H9 (cell line): ENCODE measurements around the gene KRT32. TPM values are rescaled to one million over a fixed set of nuclear protein-coding genes. Genes with fewer than 3 reads are reported as not detected.

Experiments
- DNase-seq: peaks from one replicate; pipeline ENCODE4 v3.0.0-alpha.2; 2017
- H2AFZ ChIP-seq: one replicate; pipeline ENCODE4 v1.6.1; 2013; ENCODE audit warnings: mild to moderate bottlenecking, low read length, control low read depth, moderate library complexity
- H2AK5ac ChIP-seq: 2 replicates; pipeline ENCODE4 v1.6.1; 2013; ENCODE audit warnings: low read length, control low read depth, mixed read lengths; ENCODE audit not compliant: insufficient read length
- H2BK120ac ChIP-seq: one replicate; pipeline ENCODE4 v1.6.1; 2013; ENCODE audit warnings: low read depth, mild to moderate bottlenecking, low read length, control low read depth, inconsistent platforms; ENCODE audit not compliant: poor library complexity, severe bottlenecking
- H2BK12ac ChIP-seq: 2 replicates; pipeline ENCODE4 v1.6.1; 2013; ENCODE audit warnings: low read length, control low read depth, mixed read lengths, low read depth; ENCODE audit not compliant: insufficient read length
- H2BK15ac ChIP-seq: 2 replicates; pipeline ENCODE4 v1.6.1; 2013; ENCODE audit warnings: low read depth, low read length, control low read depth
- H2BK20ac ChIP-seq: one replicate; pipeline ENCODE4 v1.6.1; 2013; ENCODE audit warnings: low read depth, mild to moderate bottlenecking, low read length, control low read depth, inconsistent platforms; ENCODE audit not compliant: poor library complexity, severe bottlenecking
- H2BK5ac ChIP-seq: 2 replicates; pipeline ENCODE4 v1.6.1; 2013; ENCODE audit warnings: low read length, control low read depth, mixed read lengths; ENCODE audit not compliant: insufficient read length
- H3K14ac ChIP-seq: 2 replicates; pipeline ENCODE4 v1.6.1; 2013; ENCODE audit warnings: low read length, control low read depth; ENCODE audit not compliant: insufficient read depth
- H3K18ac ChIP-seq: 2 replicates; pipeline ENCODE4 v1.6.1; 2013; ENCODE audit warnings: low read depth, mild to moderate bottlenecking, mixed read lengths, low read length, control low read depth; ENCODE audit not compliant: insufficient read length
- H3K23ac ChIP-seq: 2 replicates; pipeline ENCODE4 v1.6.1; 2013; ENCODE audit warnings: low read length, control low read depth, mixed read lengths, low read depth; ENCODE audit not compliant: insufficient read length
- H3K23me2 ChIP-seq: 2 replicates; pipeline ENCODE4 v1.6.1; 2013; ENCODE audit warnings: low read depth, mild to moderate bottlenecking, mixed read lengths, low read length, control low read depth; ENCODE audit not compliant: insufficient read length, poor library complexity, severe bottlenecking
- H3K27ac ChIP-seq: 2 replicates; pipeline ENCODE4 v1.5.1; 2013; ENCODE audit warnings: low read length, control low read depth, mixed read lengths, low read depth; ENCODE audit not compliant: insufficient read length
- H3K27me3 ChIP-seq: 2 replicates; pipeline ENCODE4 v1.6.1; 2013; ENCODE audit warnings: low read length, control low read depth, inconsistent platforms; ENCODE audit not compliant: insufficient read depth
- H3K4ac ChIP-seq: 2 replicates; pipeline ENCODE4 v1.6.1; 2013; ENCODE audit warnings: low read depth, mild to moderate bottlenecking, control low read depth, inconsistent platforms, low read length, moderate library complexity
- H3K4me1 ChIP-seq: 2 replicates; pipeline ENCODE4 v1.6.1; 2013; ENCODE audit warnings: low read length, control low read depth, inconsistent platforms; ENCODE audit not compliant: insufficient read depth
- H3K4me2 ChIP-seq: 2 replicates; pipeline ENCODE4 v1.6.1; 2013; ENCODE audit warnings: low read length, control low read depth, mixed read lengths; ENCODE audit not compliant: insufficient read length, insufficient read depth
- H3K56ac ChIP-seq: 2 replicates; pipeline ENCODE4 v1.6.1; 2013; ENCODE audit warnings: low read depth, mild to moderate bottlenecking, mixed read lengths, low read length, control low read depth; ENCODE audit not compliant: insufficient read length
- H3K79me1 ChIP-seq: 2 replicates; pipeline ENCODE4 v1.6.1; 2013; ENCODE audit warnings: low read depth, mild to moderate bottlenecking, moderate library complexity, low read length, control low read depth, inconsistent platforms; ENCODE audit not compliant: insufficient read depth, poor library complexity, severe bottlenecking
- H3K79me2 ChIP-seq: 2 replicates; pipeline ENCODE4 v1.6.1; 2013; ENCODE audit warnings: low read length, control low read depth, inconsistent platforms; ENCODE audit not compliant: insufficient read depth
- H3K9ac ChIP-seq: 2 replicates; pipeline ENCODE4 v1.6.1; 2013; ENCODE audit warnings: low read length, control low read depth, mixed read lengths; ENCODE audit not compliant: insufficient read length; ENCODE audit errors: extremely low read depth
- H3K9me3 ChIP-seq: one replicate; pipeline ENCODE4 v1.6.1; 2013; ENCODE audit warnings: low read depth, low read length, inconsistent platforms; ENCODE audit not compliant: control insufficient read depth
- H3T11ph ChIP-seq: one replicate; pipeline ENCODE4 v1.6.1; 2013; ENCODE audit warnings: mild to moderate bottlenecking, low read length, control low read depth, inconsistent platforms
- H4K20me1 ChIP-seq: one replicate; pipeline ENCODE4 v1.6.1; 2013; ENCODE audit not compliant: control insufficient read depth, insufficient read length, insufficient read depth
- H4K5ac ChIP-seq: 2 replicates; pipeline ENCODE4 v1.6.1; 2013; ENCODE audit warnings: low read depth, mild to moderate bottlenecking, mixed read lengths, low read length, control low read depth; ENCODE audit not compliant: insufficient read length
- H4K8ac ChIP-seq: replicated peaks from 2 replicates; pipeline ENCODE4 v1.6.1; 2013; ENCODE audit warnings: low read length, control low read depth, mixed read lengths, low read depth; ENCODE audit not compliant: insufficient read length
- H4K91ac ChIP-seq: 2 replicates; pipeline ENCODE4 v1.6.1; 2013; ENCODE audit warnings: low read depth, mild to moderate bottlenecking, moderate library complexity, mixed read lengths, low read length, control low read depth; ENCODE audit not compliant: insufficient read length
- H3K27ac Mint-ChIP-seq, 3 experiments: 2 replicates in 2 of 3; 3 replicates in 1 of 3; pipeline ENCODE4 v1.8.0; 2020 to 2021; ENCODE audit warnings: mixed read lengths in 3 of 3, mild to moderate bottlenecking in 1 of 3, moderate library complexity in 1 of 3
- H3K27me3 Mint-ChIP-seq: 2 replicates; pipeline ENCODE4 v1.8.0; 2021; ENCODE audit warnings: low read depth, mild to moderate bottlenecking, moderate library complexity, mixed read lengths
- H3K36me3 Mint-ChIP-seq, 3 experiments: 2 replicates in 2 of 3; 3 replicates in 1 of 3; pipeline ENCODE4 v1.8.0; 2020 to 2021; ENCODE audit warnings: low read depth in 3 of 3, mixed read lengths in 3 of 3; ENCODE audit not compliant: insufficient read depth in 1 of 3
- H3K4me1 Mint-ChIP-seq, 2 experiments: 2 replicates each; pipeline ENCODE4 v1.8.0; 2020; ENCODE audit warnings: mixed read lengths in 2 of 2
- H3K4me3 Mint-ChIP-seq, 2 experiments: 2 replicates in 1 of 2; 3 replicates in 1 of 2; pipeline ENCODE4 v1.8.0; 2020 to 2021; ENCODE audit warnings: mild to moderate bottlenecking in 2 of 2, mixed read lengths in 2 of 2, moderate library complexity in 1 of 2
- H3K9me3 Mint-ChIP-seq, 2 experiments: 2 replicates in 1 of 2; 3 replicates in 1 of 2; pipeline ENCODE4 v1.8.0; 2020; ENCODE audit warnings: mild to moderate bottlenecking in 2 of 2, mixed read lengths in 2 of 2, moderate library complexity in 1 of 2
- WGBS: extraction: QIAGEN DNeasy Blood & Tissue Kit; methylation state at CpG from one replicate; pipeline ENCODE4 v1.1.7; 2013; ENCODE audit warnings: missing lambda C conversion rate, low lambda C conversion rate, mixed read lengths; ENCODE audit not compliant: insufficient read length; ENCODE audit errors: extremely low coverage; 5-methylcytosine and 5-hydroxymethylcytosine counted together
- total RNA-seq: library from RNA; stranded (reverse); gene quantifications from 2 replicates; pipeline ENCODE4 v1.2.1, GENCODE V29; 2021
- TF ChIP-seq, protein P1 (sequence below): fragments of 200-600 bp; sonication (generic); conservative IDR thresholded peaks from 3 replicates; pipeline ENCODE4 v1.8.0; 2021; ENCODE audit warnings: antibody characterized with exemption, mild to moderate bottlenecking

KRT32 gene
- total RNA-seq, 1 experiment from 2014 or later = not detected

- Mint-ChIP-seq H3K27ac (no peak overlapping the region), H3K9me3 (no peaks in the 10 kb centered on the region), H3K36me3 (no peaks in the 10 kb centered on the region), H3K4me3 (no peak overlapping the region), H3K4me1 (peaks cover 8% of the 10 kb centered on the region in 2 experiments; a peak in 3 of 4 replicates), H3K27me3 (peaks cover 11% of the 10 kb centered on the region)
- Histone ChIP-seq H2BK20ac (no peak overlapping the region), H2BK120ac (no peak overlapping the region), H4K91ac (no peak overlapping the region), H3K27ac (no peak overlapping the region), H3K18ac (no peak overlapping the region), H3K4me2 (no peak overlapping the region), H2BK12ac (no peak overlapping the region), H3K4ac (no peak overlapping the region), H4K5ac (no peak overlapping the region), H3K23ac (no peak overlapping the region), H3K9me3 (no peaks in the 10 kb centered on the region), H4K8ac (no peak overlapping the region), H3K14ac (no peak overlapping the region; the same call in 1 of the 2 replicates), H2AK5ac (no peak overlapping the region), H2AFZ (no peak overlapping the region), H3K4me1 (no peaks in the 10 kb centered on the region), H3K9ac (no peak overlapping the region), H3K23me2 (no peaks in the 10 kb centered on the region), H3K56ac (no peak overlapping the region), H3K27me3 (no peaks in the 10 kb centered on the region), H2BK5ac (no peak overlapping the region), H2BK15ac (no peak overlapping the region), H3K79me1 (no peaks in the 10 kb centered on the region), H3K79me2 (no peaks in the 10 kb centered on the region), H4K20me1 (no peaks in the 10 kb centered on the region), H3T11ph (no peak overlapping the region)
- TF ChIP-seq, protein P1, sequence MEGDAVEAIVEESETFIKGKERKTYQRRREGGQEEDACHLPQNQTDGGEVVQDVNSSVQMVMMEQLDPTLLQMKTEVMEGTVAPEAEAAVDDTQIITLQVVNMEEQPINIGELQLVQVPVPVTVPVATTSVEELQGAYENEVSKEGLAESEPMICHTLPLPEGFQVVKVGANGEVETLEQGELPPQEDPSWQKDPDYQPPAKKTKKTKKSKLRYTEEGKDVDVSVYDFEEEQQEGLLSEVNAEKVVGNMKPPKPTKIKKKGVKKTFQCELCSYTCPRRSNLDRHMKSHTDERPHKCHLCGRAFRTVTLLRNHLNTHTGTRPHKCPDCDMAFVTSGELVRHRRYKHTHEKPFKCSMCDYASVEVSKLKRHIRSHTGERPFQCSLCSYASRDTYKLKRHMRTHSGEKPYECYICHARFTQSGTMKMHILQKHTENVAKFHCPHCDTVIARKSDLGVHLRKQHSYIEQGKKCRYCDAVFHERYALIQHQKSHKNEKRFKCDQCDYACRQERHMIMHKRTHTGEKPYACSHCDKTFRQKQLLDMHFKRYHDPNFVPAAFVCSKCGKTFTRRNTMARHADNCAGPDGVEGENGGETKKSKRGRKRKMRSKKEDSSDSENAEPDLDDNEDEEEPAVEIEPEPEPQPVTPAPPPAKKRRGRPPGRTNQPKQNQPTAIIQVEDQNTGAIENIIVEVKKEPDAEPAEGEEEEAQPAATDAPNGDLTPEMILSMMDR = no peak
- DNase-seq = no peak
- no CpG with 5 or more reads among the region's 4 CpGs for WGBS
Measured at GRCh38 chr17:41419716-41420115, 47.5 kb downstream of the KRT32 start.
